NCI-H510A treated with DMSO at 0.1 percent for 48 hours (cell line): ENCODE data around the gene TANK.
"Not testable (repeated sequence)": the region's sequence is repeated elsewhere in the genome, so short reads cannot be mapped to it uniquely, and the experiment has no call there.

Experiments
- DNase-seq: peaks from one replicate; lab custom pipeline; 2025; lab: John Stamatoyannopoulos, UW

The TANK gene

GRCh38 chr2:161273038-161273760 is 113.0 kb downstream of the TANK start:
- peak; percentile 41 for DNase-seq

- not testable (repeated sequence) for DNase-seq
Measured at GRCh38 chr2:161278564-161279229, 118.5 kb downstream of the TANK start.

GRCh38 chr2:161279230-161279815 is 119.1 kb downstream of the TANK start:
- DNase-seq: not testable (repeated sequence)

DNA sequence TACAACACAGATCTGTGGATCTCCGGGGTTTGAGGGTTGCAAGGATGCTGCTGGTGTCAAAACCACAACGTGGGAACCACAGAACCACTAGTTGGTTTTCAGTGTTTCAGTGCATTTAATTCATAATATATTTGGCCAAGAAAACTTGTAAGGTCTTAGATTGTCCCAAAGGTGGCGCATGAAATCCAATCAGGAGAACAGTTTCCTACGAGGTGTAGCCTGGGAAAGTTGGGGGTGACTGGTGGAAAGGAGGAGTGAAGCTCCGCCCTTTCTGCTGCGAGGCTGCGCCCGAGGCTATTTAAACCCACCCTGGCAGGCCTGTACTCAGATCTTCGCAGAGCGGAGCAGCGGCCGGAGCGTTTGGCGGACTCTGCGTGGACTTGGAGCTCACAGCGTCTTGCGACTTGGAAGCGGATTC is 120.7 kb downstream of the TANK start:
- DNase-seq: not testable (repeated sequence)

DNA sequence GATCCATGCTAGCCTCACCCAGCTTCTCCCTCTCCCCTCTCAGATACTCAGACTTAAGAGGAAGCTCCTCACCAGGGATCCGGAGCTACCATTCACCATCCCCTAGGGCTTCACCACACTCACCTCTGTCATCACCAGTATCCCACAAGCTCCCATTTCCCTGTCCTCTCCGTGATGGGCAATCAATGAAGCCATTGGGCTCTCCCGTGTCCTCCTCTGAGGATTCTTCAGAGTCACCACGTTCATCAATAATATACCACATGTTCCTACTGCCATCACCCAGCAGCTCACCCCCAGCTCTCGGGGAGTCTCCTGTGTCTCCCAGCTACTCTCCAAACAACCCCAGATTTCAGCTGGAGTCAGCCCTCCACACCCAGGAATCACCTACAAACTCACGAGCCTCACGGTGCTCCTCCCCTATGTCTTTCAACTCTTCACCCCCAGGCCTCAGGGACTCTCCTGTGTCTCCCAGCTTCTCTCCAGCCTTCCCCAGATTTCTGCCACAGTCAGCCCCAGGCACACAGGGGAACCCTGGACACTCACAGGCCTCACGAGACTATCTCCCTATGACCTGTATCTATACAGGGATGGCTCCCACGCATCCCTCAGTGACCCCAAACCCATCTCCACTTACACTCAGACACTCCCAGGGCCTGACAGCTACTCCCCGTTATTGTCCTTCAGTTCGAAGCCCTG is 121.5 kb downstream of the TANK start:
- not testable (repeated sequence) for DNase-seq

DNA sequence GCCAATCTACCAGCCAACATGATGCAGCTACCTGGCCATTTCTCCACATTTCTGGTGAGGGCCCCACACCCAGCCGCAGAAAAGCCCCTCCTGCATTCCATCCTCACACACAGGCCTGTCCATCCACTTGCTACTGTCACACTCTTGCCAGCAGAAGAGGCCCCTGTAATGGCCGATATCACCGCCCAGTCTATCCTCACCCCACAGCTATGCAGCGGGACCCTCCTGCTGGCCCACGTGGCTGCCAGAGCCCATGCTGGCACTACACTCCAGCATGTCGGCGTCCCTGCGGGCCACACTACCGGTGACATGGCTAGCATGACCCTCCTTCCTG is 122.0 kb downstream of the TANK start:
- not testable (repeated sequence) for DNase-seq

DNA sequence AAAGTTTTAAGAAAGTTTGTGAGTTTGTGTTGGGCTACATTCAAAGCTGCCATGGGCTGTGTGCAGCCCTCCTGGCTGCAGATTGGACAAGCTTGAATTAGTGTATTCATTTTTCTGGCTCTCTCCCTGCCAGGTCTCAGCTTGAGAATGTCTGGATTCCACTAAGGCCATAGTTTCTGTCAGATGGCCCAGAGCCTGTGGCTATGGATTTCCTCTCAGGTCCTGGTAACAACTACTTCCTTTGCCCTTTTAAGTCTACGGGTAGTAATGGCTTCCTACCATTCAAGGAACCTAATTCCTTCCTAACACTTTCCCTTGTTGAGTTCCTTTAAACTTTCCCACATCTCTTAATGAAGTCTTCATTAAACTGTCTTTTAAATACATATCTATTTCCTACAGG is 123.7 kb downstream of the TANK start:
- no peak for DNase-seq
